Ovary (tissue), 9 donors: ENCODE data around the gene IFNLR1. TPM values are rescaled to one million over a fixed set of nuclear protein-coding genes. Genes with fewer than 3 reads are reported as not detected.

Experiments
- DNase-seq, 5 donors: peaks; one replicate each; pipeline ENCODE4 v3.0.0-alpha.2; 2019 to 2020
- H3K27ac ChIP-seq, 2 donors: fragments of 200-600 bp; one replicate each; pipeline versions ENCODE4 v1.5.1 to v1.8.0; 2019 to 2022
- H3K27me3 ChIP-seq: fragments of 200-600 bp; one replicate; pipeline ENCODE4 v1.8.0; 2022
- H3K36me3 ChIP-seq: fragments of 200-600 bp; sonication (generic); one replicate; pipeline ENCODE4 v1.5.1; 2019
- H3K4me1 ChIP-seq: one replicate; pipeline ENCODE4 v1.8.1; 2013; ENCODE audit warnings: mild to moderate bottlenecking, moderate library complexity; ENCODE audit not compliant: insufficient read depth
- H3K4me3 ChIP-seq: fragments of 200-600 bp; sonication (generic); one replicate; pipeline ENCODE4 v1.5.1; 2017
- H3K9me3 ChIP-seq, 2 donors: fragments of 200-600 bp in 1 of 2; sonication (generic) in 1 of 2; one replicate each; pipeline versions ENCODE4 v1.5.1 to v1.8.1; 2013 to 2019; ENCODE audit warnings: mild to moderate bottlenecking in 1 of 2, moderate library complexity in 1 of 2
- CTCF ChIP-seq, 3 donors: fragments of 450-650 bp in 2 of 3; fragments of 200-600 bp in 1 of 3; IDR thresholded peaks; one replicate each; pipeline versions ENCODE4 v1.5.1 to v1.8.0; 2016 to 2022; ENCODE audit warnings: antibody characterized with exemption in 3 of 3, mild to moderate bottlenecking in 1 of 3
- EP300 ChIP-seq: sonication (generic); formaldehyde crosslinking; IDR thresholded peaks from one replicate; pipeline ENCODE4 v1.6.1; 2017; ENCODE audit warnings: antibody characterized with exemption
- POLR2A ChIP-seq: fragments of 450-650 bp; IDR thresholded peaks from one replicate; pipeline ENCODE4 v1.6.1; 2017; ENCODE audit warnings: antibody characterized with exemption, mild to moderate bottlenecking, moderate library complexity
- WGBS, 3 donors: extraction: QIAGEN DNeasy Blood & Tissue Kit in 1 of 3; methylation state at CpG; one replicate each; pipeline versions ENCODE4 v1.1.5 to v1.1.7; 2013 to 2017; 5-methylcytosine and 5-hydroxymethylcytosine counted together
- intact Hi-C, 4 donors: fragments of 100-400 bp; cut with DNase I; formaldehyde crosslinking; loops; one replicate each; pipeline versions ENCODE4 v1.11.0 to v1.15.1; 2022 to 2023
- polyA plus RNA-seq, 2 donors: library from polyadenylated mRNA; stranded (reverse); fragments of 200-250 nt in 1 of 2; fragments of 350-450 nt in 1 of 2; fragmentation: Illumina TruSeq in 1 of 2; extraction: RNeasy Lipid Tissue Mini Kit (QIAGEN cat#74804) in 1 of 2; gene quantifications; one replicate each; pipeline ENCODE4 v1.2.3, GENCODE V29; 2013 to 2014
- total RNA-seq, 7 donors: library from RNA; depleted of rRNA in 2 of 7; stranded (reverse); fragments of >200 nt in 2 of 7; fragmentation: NEBNext Ultra II Directional in 3 of 7; extraction: Animal tissue kit (Norgen Biotek cat#: 25700) in 3 of 7; gene quantifications; one replicate each; pipeline versions ENCODE4 v1.1.0 to v1.2.4, GENCODE V29; 2016 to 2023
- donor health status: DM: no; HTN: no; CAD: no; lungs with moderate emphysema.
- donor health status: DM: no; HTN: no; CAD: no.
- donor health status: Bipolar disorder and iron deficiency.
- donor health status: DM: yes; HTN: yes; CAD: no.
- donor health status: DM: no; HTN: no; CAD: no.
- donor health status: DM: yes; HTN: yes; CAD: no.

The IFNLR1 gene
- total and polyA plus RNA-seq, 9 donors: 0.40 to 2.8 (median 1.8) TPM

- Histone ChIP-seq H3K27ac (no peak overlapping the region), H3K4me1 (no peaks in the 10 kb centered on the region), H3K36me3 (no peaks in the 10 kb centered on the region), H3K4me3 (no peak overlapping the region), H3K9me3 (no peaks in the 10 kb centered on the region), H3K27me3 (no peaks in the 10 kb centered on the region)
- intact Hi-C loops: no loop called here
- 89% methylated on average over 3 of the region's 3 CpGs for WGBS, 3 donors
- TF ChIP-seq POLR2A (no peak), EP300 (no peak), CTCF (IDR thresholded peaks at IDR 0.05) (no peak)
- no peak for DNase-seq
Observed at GRCh38 chr1:24231701-24232100, 44.6 kb upstream of the IFNLR1 start.

GRCh38 chr1:24228311-24228710 is 41.2 kb upstream of the IFNLR1 start:
- H3K36me3 ChIP-seq: no peaks in the 10 kb centered on the region
- WGBS, 3 donors: 69 to 79% (median 79%) methylated on average over 4 of the region's 4 CpGs
- intact Hi-C loops: no loop called here

GRCh38 chr1:24226749-24227148 is 39.7 kb upstream of the IFNLR1 start:
- no peak for DNase-seq
- Histone ChIP-seq H3K27ac (no peak overlapping the region), H3K36me3 (no peaks in the 10 kb centered on the region), H3K27me3 (no peaks in the 10 kb centered on the region), H3K4me3 (no peak overlapping the region), H3K9me3 (no peaks in the 10 kb centered on the region), H3K4me1 (no peaks in the 10 kb centered on the region)
- TF ChIP-seq CTCF (IDR thresholded peaks at IDR 0.05): no peak
- TF ChIP-seq POLR2A: no peak
- TF ChIP-seq EP300: no peak
- 80 to 96% (median 92%) methylated on average over 5 of the region's 5 CpGs for WGBS, 3 donors
- intact Hi-C loops: no loop called here

More at GRCh38 chr1:24228311-24228710, 41.2 kb upstream of the IFNLR1 start:
- TF ChIP-seq EP300 (no peak), POLR2A (no peak), CTCF (IDR thresholded peaks at IDR 0.05) (no peak)
- H3K27me3 ChIP-seq: no peaks in the 10 kb centered on the region
- H3K4me1 ChIP-seq: no peaks in the 10 kb centered on the region
- H3K4me3 ChIP-seq: no peak overlapping the region
- no peak overlapping the region for H3K27ac ChIP-seq
- H3K9me3 ChIP-seq: no peaks in the 10 kb centered on the region
- DNase-seq: no peak

- Histone ChIP-seq H3K27me3 (no peaks in the 10 kb centered on the region), H3K4me1 (no peaks in the 10 kb centered on the region), H3K4me3 (no peak overlapping the region), H3K27ac (no peak overlapping the region), H3K9me3 (no peaks in the 10 kb centered on the region), H3K36me3 (no peaks in the 10 kb centered on the region)
- TF ChIP-seq CTCF (IDR thresholded peaks at IDR 0.05) (no peak), POLR2A (no peak), EP300 (no peak)
- no peak for DNase-seq
- WGBS, 3 donors: 74 to 82% (median 76%) methylated on average over 4 of the region's 4 CpGs
- intact Hi-C loops: no loop called here
Observed at GRCh38 chr1:24224761-24225160, 37.7 kb upstream of the IFNLR1 start.

GRCh38 chr1:24224086-24224485 is 37.0 kb upstream of the IFNLR1 start:
- intact Hi-C loops: no loop called here
- Histone ChIP-seq H3K27me3 (no peaks in the 10 kb centered on the region), H3K4me3 (no peak overlapping the region), H3K9me3 (no peaks in the 10 kb centered on the region), H3K27ac (no peak overlapping the region), H3K4me1 (no peaks in the 10 kb centered on the region), H3K36me3 (no peaks in the 10 kb centered on the region)
- WGBS, 3 donors: 84 to 92% (median 90%) methylated on average over 2 of the region's 2 CpGs
- no peak for DNase-seq
- TF ChIP-seq EP300 (no peak), CTCF (IDR thresholded peaks at IDR 0.05) (no peak), POLR2A (no peak)
